SK-N-SH treated with all-trans-retinoic acid at 6 μM for 48 hours (cell line): ENCODE results near the gene CTTN.

Experiments used
- ATAC-seq: fragments of 200-7000 bp; cut with Tn5 transposase; 3 replicates; pipeline ENCODE4 v1.9.1; 2020; ENCODE audit warnings: mild to moderate bottlenecking, moderate library complexity
- ARNTL ChIP-seq: fragments of 450-650 bp; formaldehyde crosslinking; IDR thresholded peaks from 2 replicates; pipeline ENCODE4 v1.5.0; 2020; ENCODE audit warnings: low read depth, mild to moderate bottlenecking, moderate library complexity, borderline replicate concordance
- BACH2 ChIP-seq: fragments of 250-450 bp; sonication (Bioruptor Pico); IDR thresholded peaks from 2 replicates; pipeline ENCODE4 v1.9.0; 2021; ENCODE audit warnings: mild to moderate bottlenecking, borderline replicate concordance
- ESRRG ChIP-seq: fragments of 250-450 bp; sonication (Bioruptor Pico); IDR thresholded peaks from 2 replicates; pipeline ENCODE4 v1.6.1; 2021; ENCODE audit warnings: mild to moderate bottlenecking
- GLIS3 ChIP-seq: fragments of 250-450 bp; sonication (Bioruptor Pico); IDR thresholded peaks from 2 replicates; pipeline ENCODE4 v1.5.0; 2020; ENCODE audit warnings: mild to moderate bottlenecking, moderate library complexity
- ISL1 ChIP-seq: fragments of 250-450 bp; sonication (Bioruptor Pico); IDR thresholded peaks from 2 replicates; pipeline ENCODE4 v2.1.2; 2022; ENCODE audit warnings: mild to moderate bottlenecking, moderate library complexity
- OSR1 ChIP-seq: fragments of 250-450 bp; sonication (Bioruptor Pico); IDR thresholded peaks from 2 replicates; pipeline ENCODE4 v1.8.0; 2022; ENCODE audit warnings: moderate library complexity, mild to moderate bottlenecking, inconsistent platforms
- PPARA ChIP-seq: fragments of 250-450 bp; sonication (Bioruptor Pico); IDR thresholded peaks from 2 replicates; pipeline ENCODE4 v1.5.0; 2020; ENCODE audit warnings: mild to moderate bottlenecking, borderline replicate concordance
- RARB ChIP-seq: fragments of 250-450 bp; sonication (Bioruptor Pico); IDR thresholded peaks from 2 replicates; pipeline ENCODE4 v1.8.0; 2021; ENCODE audit warnings: mild to moderate bottlenecking, moderate library complexity
- SNAI2 ChIP-seq: fragments of 250-450 bp; sonication (Bioruptor Pico); IDR thresholded peaks from 2 replicates; pipeline ENCODE4 v1.5.0; 2020; ENCODE audit warnings: mild to moderate bottlenecking, moderate library complexity
- TCF4 ChIP-seq: fragments of 250-450 bp; sonication (Bioruptor Pico); IDR thresholded peaks from 2 replicates; pipeline ENCODE4 v1.8.0; 2021; ENCODE audit warnings: mild to moderate bottlenecking, moderate library complexity, borderline replicate concordance
- TOX ChIP-seq: fragments of 250-450 bp; sonication (Bioruptor Pico); IDR thresholded peaks from 2 replicates; pipeline ENCODE4 v1.8.0; 2021; ENCODE audit warnings: mild to moderate bottlenecking, moderate library complexity, borderline replicate concordance
- ZC3H10 ChIP-seq: fragments of 250-450 bp; sonication (Bioruptor Pico); IDR thresholded peaks from 2 replicates; pipeline ENCODE4 v1.5.1; 2021; ENCODE audit warnings: mild to moderate bottlenecking, moderate library complexity
- ZFP3 ChIP-seq: fragments of 250-450 bp; sonication (Bioruptor Pico); IDR thresholded peaks from 2 replicates; pipeline ENCODE4 v1.5.0; 2020; ENCODE audit warnings: mild to moderate bottlenecking, moderate library complexity
- ZFP30 ChIP-seq: fragments of 450-650 bp; formaldehyde crosslinking; IDR thresholded peaks from 2 replicates; pipeline ENCODE4 v1.5.0; 2022; ENCODE audit warnings: mild to moderate bottlenecking, moderate library complexity
- ZNF565 ChIP-seq: fragments of 450-650 bp; formaldehyde crosslinking; conservative IDR thresholded peaks from 2 replicates; pipeline ENCODE4 v1.5.0; 2020; ENCODE audit warnings: low read depth, mild to moderate bottlenecking, moderate library complexity
- ZNF70 ChIP-seq: fragments of 450-650 bp; formaldehyde crosslinking; IDR thresholded peaks from 2 replicates; pipeline ENCODE4 v1.5.0; 2020; ENCODE audit warnings: mild to moderate bottlenecking, moderate library complexity
- ZNF8 ChIP-seq: fragments of 450-650 bp; formaldehyde crosslinking; IDR thresholded peaks from 2 replicates; pipeline ENCODE4 v1.5.0; 2020; ENCODE audit warnings: mild to moderate bottlenecking, moderate library complexity
- TF ChIP-seq, protein P1 (sequence below): fragments of 250-450 bp; sonication (Bioruptor Pico); IDR thresholded peaks from 2 replicates; pipeline ENCODE4 v1.5.1; 2020; ENCODE audit warnings: low read depth, mild to moderate bottlenecking, moderate library complexity
- TF ChIP-seq, protein P2 (sequence below): fragments of 250-450 bp; sonication (Bioruptor Pico); IDR thresholded peaks from 2 replicates; pipeline ENCODE4 v1.8.0; 2021; ENCODE audit warnings: low read depth, mild to moderate bottlenecking, moderate library complexity, borderline replicate concordance
- TF ChIP-seq, protein P3 (sequence below): fragments of 250-450 bp; sonication (Bioruptor Pico); IDR thresholded peaks from 2 replicates; pipeline ENCODE4 v1.8.0; 2020; ENCODE audit warnings: mild to moderate bottlenecking, moderate library complexity, borderline replicate concordance
- TF ChIP-seq, protein P4 (sequence below): fragments of 250-450 bp; sonication (Bioruptor Pico); IDR thresholded peaks from 2 replicates; pipeline ENCODE4 v1.5.1; 2021; ENCODE audit warnings: mild to moderate bottlenecking, moderate library complexity
- TF ChIP-seq, protein P5 (sequence below): fragments of 250-450 bp; sonication (Bioruptor Pico); IDR thresholded peaks from 2 replicates; pipeline ENCODE4 v1.5.0; 2020; ENCODE audit warnings: mild to moderate bottlenecking, moderate library complexity

CTTN gene

DNA sequence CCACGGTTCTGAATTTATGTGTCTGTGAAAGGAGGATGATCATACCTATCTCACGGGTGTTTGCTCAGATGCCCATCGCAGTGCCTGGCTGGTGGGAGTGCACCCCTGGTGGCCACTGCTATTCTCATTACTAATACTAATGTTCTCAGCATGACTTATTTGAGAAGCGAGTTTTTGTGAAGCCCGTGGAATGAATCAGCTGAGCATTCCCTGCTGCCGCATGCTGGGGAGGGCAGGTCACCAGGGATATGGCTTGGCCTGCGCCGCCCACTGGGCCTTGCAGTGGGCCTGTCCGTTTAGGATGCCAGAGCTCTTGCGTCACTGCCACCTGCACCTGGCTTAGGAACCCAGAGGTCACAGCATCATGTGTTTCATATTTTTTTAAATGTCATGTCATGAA is 16.9 kb downstream of the CTTN start:
- no peak for TF ChIP-seq GLIS3
- TF ChIP-seq SNAI2 (CRISPR knock-in tag) = no peak
- TF ChIP-seq ZFP30 (CRISPR knock-in tag) = no peak
- TF ChIP-seq, protein P1, sequence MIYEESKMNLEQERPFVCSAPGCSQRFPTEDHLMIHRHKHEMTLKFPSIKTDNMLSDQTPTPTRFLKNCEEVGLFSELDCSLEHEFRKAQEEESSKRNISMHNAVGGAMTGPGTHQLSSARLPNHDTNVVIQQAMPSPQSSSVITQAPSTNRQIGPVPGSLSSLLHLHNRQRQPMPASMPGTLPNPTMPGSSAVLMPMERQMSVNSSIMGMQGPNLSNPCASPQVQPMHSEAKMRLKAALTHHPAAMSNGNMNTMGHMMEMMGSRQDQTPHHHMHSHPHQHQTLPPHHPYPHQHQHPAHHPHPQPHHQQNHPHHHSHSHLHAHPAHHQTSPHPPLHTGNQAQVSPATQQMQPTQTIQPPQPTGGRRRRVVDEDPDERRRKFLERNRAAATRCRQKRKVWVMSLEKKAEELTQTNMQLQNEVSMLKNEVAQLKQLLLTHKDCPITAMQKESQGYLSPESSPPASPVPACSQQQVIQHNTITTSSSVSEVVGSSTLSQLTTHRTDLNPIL = no peak
- no peak for TF ChIP-seq ARNTL (CRISPR knock-in tag)
- no peak for TF ChIP-seq PPARA (CRISPR knock-in tag)
- TF ChIP-seq ESRRG (CRISPR knock-in tag) = no peak
- TF ChIP-seq ZNF565 (CRISPR knock-in tag) = no peak
- no peak for TF ChIP-seq TOX (CRISPR knock-in tag)
- no peak for TF ChIP-seq ZC3H10 (CRISPR knock-in tag)
- no peak for TF ChIP-seq BACH2
- TF ChIP-seq, protein P2, sequence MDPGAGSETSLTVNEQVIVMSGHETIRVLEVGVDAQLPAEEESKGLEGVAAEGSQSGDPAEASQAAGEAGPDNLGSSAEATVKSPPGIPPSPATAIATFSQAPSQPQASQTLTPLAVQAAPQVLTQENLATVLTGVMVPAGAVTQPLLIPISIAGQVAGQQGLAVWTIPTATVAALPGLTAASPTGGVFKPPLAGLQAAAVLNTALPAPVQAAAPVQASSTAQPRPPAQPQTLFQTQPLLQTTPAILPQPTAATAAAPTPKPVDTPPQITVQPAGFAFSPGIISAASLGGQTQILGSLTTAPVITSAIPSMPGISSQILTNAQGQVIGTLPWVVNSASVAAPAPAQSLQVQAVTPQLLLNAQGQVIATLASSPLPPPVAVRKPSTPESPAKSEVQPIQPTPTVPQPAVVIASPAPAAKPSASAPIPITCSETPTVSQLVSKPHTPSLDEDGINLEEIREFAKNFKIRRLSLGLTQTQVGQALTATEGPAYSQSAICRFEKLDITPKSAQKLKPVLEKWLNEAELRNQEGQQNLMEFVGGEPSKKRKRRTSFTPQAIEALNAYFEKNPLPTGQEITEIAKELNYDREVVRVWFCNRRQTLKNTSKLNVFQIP (CRISPR knock-in tag) = no peak
- peak; percentile 45 for ATAC-seq

DNA sequence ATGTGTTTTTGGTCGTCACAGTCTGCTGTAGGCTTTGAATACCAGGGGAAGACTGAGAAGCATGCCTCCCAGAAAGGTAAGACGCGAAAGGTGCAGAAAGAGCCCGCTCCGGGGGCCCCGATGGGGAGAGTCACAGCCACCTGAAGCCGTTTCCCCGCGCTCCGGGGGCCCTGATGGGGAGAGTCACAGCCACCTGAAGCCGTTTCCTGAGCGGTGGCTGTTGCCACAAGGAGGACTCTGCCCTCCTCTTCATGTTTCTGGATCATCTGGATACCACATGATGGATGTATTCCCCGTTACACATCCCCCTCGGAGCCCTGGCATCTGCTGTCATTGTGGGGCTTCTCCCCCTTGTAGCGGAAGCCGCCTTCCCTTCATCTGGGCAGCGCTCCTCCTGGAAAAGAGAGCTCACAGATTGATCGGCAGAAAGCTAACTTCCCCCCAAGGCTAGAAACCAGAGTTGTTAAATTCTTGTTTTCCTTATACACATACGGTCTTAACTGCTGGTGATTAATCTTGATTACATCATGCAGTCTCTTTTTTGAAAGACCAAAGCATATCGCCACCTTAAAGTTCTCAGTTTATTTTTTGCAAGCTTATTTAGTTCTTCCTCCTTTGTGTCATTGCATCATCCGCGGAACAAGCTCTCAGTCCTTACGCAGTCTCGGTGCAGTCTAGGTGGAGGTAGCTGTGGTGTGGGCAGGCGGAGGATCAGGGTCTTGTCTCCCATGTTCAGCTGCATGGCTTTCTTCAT is 17.5 kb downstream of the CTTN start:
- no peak for ATAC-seq
- TF ChIP-seq SNAI2 (CRISPR knock-in tag) (no peak), ZNF8 (CRISPR knock-in tag) (no peak), GLIS3 (no peak), ISL1 (CRISPR knock-in tag) (no peak), TOX (CRISPR knock-in tag) (no peak), BACH2 (no peak), ZNF70 (CRISPR knock-in tag) (no peak), OSR1 (CRISPR knock-in tag) (no peak), PPARA (CRISPR knock-in tag) (no peak), ZC3H10 (CRISPR knock-in tag) (no peak), TCF4 (CRISPR knock-in tag) (no peak), ZFP3 (CRISPR knock-in tag) (no peak)
- TF ChIP-seq, protein P3, sequence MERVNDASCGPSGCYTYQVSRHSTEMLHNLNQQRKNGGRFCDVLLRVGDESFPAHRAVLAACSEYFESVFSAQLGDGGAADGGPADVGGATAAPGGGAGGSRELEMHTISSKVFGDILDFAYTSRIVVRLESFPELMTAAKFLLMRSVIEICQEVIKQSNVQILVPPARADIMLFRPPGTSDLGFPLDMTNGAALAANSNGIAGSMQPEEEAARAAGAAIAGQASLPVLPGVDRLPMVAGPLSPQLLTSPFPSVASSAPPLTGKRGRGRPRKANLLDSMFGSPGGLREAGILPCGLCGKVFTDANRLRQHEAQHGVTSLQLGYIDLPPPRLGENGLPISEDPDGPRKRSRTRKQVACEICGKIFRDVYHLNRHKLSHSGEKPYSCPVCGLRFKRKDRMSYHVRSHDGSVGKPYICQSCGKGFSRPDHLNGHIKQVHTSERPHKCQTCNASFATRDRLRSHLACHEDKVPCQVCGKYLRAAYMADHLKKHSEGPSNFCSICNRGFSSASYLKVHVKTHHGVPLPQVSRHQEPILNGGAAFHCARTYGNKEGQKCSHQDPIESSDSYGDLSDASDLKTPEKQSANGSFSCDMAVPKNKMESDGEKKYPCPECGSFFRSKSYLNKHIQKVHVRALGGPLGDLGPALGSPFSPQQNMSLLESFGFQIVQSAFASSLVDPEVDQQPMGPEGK (CRISPR knock-in tag) = no peak
- TF ChIP-seq, protein P4, sequence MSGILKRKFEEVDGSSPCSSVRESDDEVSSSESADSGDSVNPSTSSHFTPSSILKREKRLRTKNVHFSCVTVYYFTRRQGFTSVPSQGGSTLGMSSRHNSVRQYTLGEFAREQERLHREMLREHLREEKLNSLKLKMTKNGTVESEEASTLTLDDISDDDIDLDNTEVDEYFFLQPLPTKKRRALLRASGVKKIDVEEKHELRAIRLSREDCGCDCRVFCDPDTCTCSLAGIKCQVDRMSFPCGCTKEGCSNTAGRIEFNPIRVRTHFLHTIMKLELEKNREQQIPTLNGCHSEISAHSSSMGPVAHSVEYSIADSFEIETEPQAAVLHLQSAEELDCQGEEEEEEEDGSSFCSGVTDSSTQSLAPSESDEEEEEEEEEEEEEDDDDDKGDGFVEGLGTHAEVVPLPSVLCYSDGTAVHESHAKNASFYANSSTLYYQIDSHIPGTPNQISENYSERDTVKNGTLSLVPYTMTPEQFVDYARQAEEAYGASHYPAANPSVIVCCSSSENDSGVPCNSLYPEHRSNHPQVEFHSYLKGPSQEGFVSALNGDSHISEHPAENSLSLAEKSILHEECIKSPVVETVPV (CRISPR knock-in tag) = no peak

DNA sequence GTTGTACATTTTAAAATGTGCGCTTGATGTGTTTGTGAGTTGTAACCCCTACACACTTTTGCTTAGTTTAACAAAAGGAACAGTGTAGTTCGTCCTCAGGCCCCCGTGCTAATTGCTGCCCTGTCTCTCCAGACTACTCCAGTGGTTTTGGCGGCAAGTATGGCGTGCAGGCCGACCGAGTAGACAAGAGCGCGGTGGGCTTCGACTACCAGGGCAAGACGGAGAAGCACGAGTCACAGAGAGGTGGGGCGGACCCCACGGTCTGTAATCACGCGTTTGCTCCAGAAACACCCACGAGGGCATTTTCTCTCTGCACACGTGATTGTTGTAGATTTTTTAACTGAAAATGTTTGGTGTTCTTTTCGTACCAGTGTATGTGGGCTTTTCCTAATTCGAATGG is 18.6 kb downstream of the CTTN start:
- no peak for ATAC-seq
- TF ChIP-seq ARNTL (CRISPR knock-in tag) (no peak), ISL1 (CRISPR knock-in tag) (no peak), ZNF8 (CRISPR knock-in tag) (no peak), GLIS3 (no peak), OSR1 (CRISPR knock-in tag) (no peak), RARB (CRISPR knock-in tag) (no peak), TOX (CRISPR knock-in tag) (no peak), ZNF565 (CRISPR knock-in tag) (no peak), PPARA (CRISPR knock-in tag) (no peak)
- TF ChIP-seq, protein P2 (CRISPR knock-in tag) = no peak
- TF ChIP-seq, protein P5, sequence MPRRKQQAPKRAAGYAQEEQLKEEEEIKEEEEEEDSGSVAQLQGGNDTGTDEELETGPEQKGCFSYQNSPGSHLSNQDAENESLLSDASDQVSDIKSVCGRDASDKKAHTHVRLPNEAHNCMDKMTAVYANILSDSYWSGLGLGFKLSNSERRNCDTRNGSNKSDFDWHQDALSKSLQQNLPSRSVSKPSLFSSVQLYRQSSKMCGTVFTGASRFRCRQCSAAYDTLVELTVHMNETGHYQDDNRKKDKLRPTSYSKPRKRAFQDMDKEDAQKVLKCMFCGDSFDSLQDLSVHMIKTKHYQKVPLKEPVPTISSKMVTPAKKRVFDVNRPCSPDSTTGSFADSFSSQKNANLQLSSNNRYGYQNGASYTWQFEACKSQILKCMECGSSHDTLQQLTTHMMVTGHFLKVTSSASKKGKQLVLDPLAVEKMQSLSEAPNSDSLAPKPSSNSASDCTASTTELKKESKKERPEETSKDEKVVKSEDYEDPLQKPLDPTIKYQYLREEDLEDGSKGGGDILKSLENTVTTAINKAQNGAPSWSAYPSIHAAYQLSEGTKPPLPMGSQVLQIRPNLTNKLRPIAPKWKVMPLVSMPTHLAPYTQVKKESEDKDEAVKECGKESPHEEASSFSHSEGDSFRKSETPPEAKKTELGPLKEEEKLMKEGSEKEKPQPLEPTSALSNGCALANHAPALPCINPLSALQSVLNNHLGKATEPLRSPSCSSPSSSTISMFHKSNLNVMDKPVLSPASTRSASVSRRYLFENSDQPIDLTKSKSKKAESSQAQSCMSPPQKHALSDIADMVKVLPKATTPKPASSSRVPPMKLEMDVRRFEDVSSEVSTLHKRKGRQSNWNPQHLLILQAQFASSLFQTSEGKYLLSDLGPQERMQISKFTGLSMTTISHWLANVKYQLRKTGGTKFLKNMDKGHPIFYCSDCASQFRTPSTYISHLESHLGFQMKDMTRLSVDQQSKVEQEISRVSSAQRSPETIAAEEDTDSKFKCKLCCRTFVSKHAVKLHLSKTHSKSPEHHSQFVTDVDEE (CRISPR knock-in tag) = no peak
- TF ChIP-seq, protein P3 (CRISPR knock-in tag) = no peak
